HG02852 (cell line): ENCODE data around the gene RAPGEF1.

Experiments
- ATAC-seq: cut with Tn5 transposase; IDR thresholded peaks from one replicate; pipeline ENCODE4 v1.9.1; 2021; ENCODE audit warnings: mild to moderate bottlenecking, moderate library complexity; ENCODE audit not compliant: unreplicated experiment

Gene RAPGEF1

GRCh38 chr9:131651599-131651998 is 88.3 kb downstream of the RAPGEF1 start:
- no peak for ATAC-seq

GRCh38 chr9:131651160-131651559 is 88.7 kb downstream of the RAPGEF1 start:
- no peak for ATAC-seq

- no peak for ATAC-seq
Measured at GRCh38 chr9:131650254-131650653, 89.6 kb downstream of the RAPGEF1 start.

GRCh38 chr9:131649646-131650045 is 90.2 kb downstream of the RAPGEF1 start:
- no peak for ATAC-seq

GRCh38 chr9:131645078-131645776 is 94.6 kb downstream of the RAPGEF1 start:
- no peak for ATAC-seq

- ATAC-seq = no peak
Measured at GRCh38 chr9:131642496-131643083, 97.3 kb downstream of the RAPGEF1 start.

GRCh38 chr9:131641618-131642495 is 98.0 kb downstream of the RAPGEF1 start:
- no peak for ATAC-seq

GRCh38 chr9:131640438-131641137 is 99.3 kb downstream of the RAPGEF1 start:
- ATAC-seq = no peak

- no peak for ATAC-seq
Measured at GRCh38 chr9:131639769-131640437, 100.0 kb downstream of the RAPGEF1 start.

- ATAC-seq = no peak
Measured at GRCh38 chr9:131636593-131636992, 103.3 kb downstream of the RAPGEF1 start.

GRCh38 chr9:131635892-131636291 is 104.0 kb downstream of the RAPGEF1 start:
- ATAC-seq = no peak

GRCh38 chr9:131635285-131635684 is 104.6 kb downstream of the RAPGEF1 start:
- ATAC-seq = no peak

- ATAC-seq = no peak
Measured at GRCh38 chr9:131633491-131634031, 106.3 kb downstream of the RAPGEF1 start.

- ATAC-seq = no peak
Measured at GRCh38 chr9:131631306-131631705, 108.6 kb downstream of the RAPGEF1 start.

- peak; percentile 53 for ATAC-seq
Measured at GRCh38 chr9:131630205-131630831, 109.6 kb downstream of the RAPGEF1 start.

GRCh38 chr9:131629825-131630204 is 110.1 kb downstream of the RAPGEF1 start:
- ATAC-seq = peak; percentile 23

GRCh38 chr9:131629226-131629500 is 110.7 kb downstream of the RAPGEF1 start:
- no peak for ATAC-seq

GRCh38 chr9:131628459-131629225 is 111.2 kb downstream of the RAPGEF1 start:
- ATAC-seq = no peak
